GM21576 (cell line): Measurements from ENCODE around the gene GRAMD1B.

Experiments
- ATAC-seq: cut with Tn5 transposase; IDR thresholded peaks from one replicate; pipeline ENCODE4 v1.9.1; 2021; ENCODE audit warnings: mild to moderate bottlenecking, moderate library complexity; ENCODE audit not compliant: unreplicated experiment

Gene GRAMD1B

GRCh38 chr11:123584737-123585136, 154.7 kb downstream of the GRAMD1B start:
- no peak for ATAC-seq

- no peak for ATAC-seq
Observed at GRCh38 chr11:123585206-123585605, 155.1 kb downstream of the GRAMD1B start.

- no peak for ATAC-seq
Observed at GRCh38 chr11:123585706-123586105, 155.6 kb downstream of the GRAMD1B start.

GRCh38 chr11:123586568-123586967, 156.5 kb downstream of the GRAMD1B start:
- no peak for ATAC-seq

- no peak for ATAC-seq
Observed at GRCh38 chr11:123587044-123587443, 157.0 kb downstream of the GRAMD1B start.

GRCh38 chr11:123587559-123587958, 157.5 kb downstream of the GRAMD1B start:
- ATAC-seq: no peak

- no peak for ATAC-seq
Observed at GRCh38 chr11:123588117-123588863, 158.2 kb downstream of the GRAMD1B start.

GRCh38 chr11:123588864-123589262, 158.8 kb downstream of the GRAMD1B start:
- no peak for ATAC-seq

GRCh38 chr11:123590296-123590912, 160.3 kb downstream of the GRAMD1B start:
- ATAC-seq: no peak

- ATAC-seq: no peak
Observed at GRCh38 chr11:123593570-123593969, 163.5 kb downstream of the GRAMD1B start.

DNA sequence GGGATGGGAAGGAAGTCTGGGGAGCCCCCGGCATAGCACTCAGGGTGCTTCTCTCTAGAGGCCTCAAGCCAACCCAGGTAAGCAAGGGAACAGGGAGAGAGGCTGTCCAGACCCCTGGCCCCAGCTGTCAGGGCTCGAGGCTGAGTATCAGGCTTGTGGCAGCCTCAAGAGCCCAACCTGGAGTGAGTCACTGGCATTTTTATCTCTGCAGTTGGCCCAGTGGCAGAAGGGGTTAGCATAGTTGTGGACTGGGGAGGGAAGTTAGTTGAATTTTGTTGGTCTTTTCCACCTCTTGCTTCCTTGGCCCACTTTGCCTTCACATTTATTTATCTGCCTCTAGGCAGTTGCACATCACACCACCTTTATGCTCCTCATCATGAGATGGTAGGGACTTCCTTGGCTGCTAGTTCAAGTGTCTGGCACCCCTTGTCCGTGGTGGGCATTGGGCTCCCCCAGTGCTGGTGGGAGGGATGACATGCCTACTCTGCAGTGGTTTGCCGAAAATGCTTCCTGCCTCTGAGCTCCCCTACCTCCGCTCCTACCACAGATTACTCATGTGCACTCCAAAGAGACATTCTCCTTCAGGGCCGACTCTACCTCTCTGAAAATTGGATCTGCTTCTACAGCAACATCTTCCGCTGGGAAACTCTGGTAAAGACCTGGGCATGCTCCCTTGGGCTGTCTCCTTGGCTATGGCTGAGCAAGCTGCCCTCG, 164.3 kb downstream of the GRAMD1B start:
- ATAC-seq: no peak

- no peak for ATAC-seq
Observed at GRCh38 chr11:123594921-123595320, 164.9 kb downstream of the GRAMD1B start.

DNA sequence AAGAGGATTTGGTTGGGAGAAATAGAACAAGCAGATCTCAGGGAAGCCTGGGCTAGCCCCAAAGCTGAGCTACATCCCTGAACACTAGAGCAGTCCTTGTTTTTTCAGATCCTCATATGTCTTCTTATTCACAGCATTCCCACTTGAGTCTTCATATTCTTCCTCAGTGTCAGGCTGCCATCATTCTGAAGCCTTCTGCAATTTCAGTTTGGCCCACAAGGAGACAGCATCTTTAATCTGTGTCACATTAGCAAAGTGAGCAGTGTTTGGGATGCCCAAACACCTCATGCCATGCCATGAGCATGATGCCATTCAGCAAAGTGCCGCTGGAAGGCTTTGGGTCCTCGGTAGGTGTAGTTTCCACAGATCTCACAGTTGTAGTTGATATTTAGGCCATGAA, 167.8 kb downstream of the GRAMD1B start:
- no peak for ATAC-seq

GRCh38 chr11:123601136-123601535, 171.1 kb downstream of the GRAMD1B start:
- ATAC-seq: no peak

DNA sequence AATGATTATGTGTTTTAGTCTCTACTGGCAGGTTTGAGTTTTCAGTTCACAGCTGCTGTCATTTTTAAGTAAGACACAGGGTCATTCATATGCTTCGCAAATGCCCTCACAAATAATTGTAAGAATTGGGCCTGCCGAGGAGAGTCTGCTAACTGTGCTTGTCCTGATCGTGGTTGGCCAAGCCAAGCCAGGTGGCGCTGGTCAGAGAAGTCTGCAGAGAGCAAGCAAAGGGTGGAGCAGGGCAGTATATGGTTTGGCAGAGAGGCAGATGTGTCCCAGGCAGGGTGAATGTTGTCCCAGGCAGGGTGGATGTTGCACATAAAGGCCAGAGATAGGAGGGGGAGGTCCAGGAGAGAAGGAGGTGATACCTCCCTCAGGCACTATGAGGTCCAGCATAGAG, 171.7 kb downstream of the GRAMD1B start:
- no peak for ATAC-seq

- ATAC-seq: no peak
Observed at GRCh38 chr11:123603666-123604065, 173.6 kb downstream of the GRAMD1B start.

DNA sequence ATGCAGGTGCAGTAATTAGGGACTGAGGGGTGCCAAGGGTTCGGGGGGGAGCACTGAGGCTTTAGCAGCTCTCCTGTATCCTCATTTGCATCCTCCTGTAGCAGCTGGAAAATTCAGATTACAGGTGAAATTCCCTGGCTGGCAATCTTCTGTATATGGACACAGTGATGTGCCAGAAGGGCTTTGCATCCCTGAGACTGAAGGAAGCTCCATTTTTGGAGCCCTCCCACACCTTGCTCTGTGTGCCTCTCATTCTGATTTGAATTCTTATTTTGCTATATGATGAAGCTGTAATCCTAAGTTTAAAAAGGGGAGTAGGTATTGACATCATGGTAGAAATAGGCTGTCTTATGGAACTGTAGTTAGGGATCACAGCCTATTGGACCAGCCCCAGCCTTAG, 177.7 kb downstream of the GRAMD1B start:
- ATAC-seq: no peak

GRCh38 chr11:123608371-123608770, 178.3 kb downstream of the GRAMD1B start:
- no peak for ATAC-seq

DNA sequence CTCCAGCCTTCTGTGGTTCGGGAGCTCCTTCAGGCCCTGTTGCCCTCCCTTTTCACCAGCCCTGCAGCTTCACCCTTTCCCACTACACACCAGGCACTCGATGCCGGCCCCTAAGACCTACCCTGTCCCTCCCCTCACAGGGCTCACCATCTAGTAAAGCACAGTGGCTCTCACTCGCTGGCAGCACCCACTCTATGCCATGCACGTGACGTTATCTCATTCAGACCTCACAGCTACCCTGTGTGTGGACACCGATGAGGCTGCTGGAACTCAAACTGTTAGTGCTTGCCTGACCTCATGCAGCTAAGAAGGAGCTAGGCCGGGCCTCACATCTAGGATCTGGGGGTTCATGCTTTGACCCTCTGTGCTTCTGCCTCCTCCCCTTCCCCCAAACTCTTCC, 178.9 kb downstream of the GRAMD1B start:
- no peak for ATAC-seq

- no peak for ATAC-seq
Observed at GRCh38 chr11:123611698-123612097, 181.6 kb downstream of the GRAMD1B start.

DNA sequence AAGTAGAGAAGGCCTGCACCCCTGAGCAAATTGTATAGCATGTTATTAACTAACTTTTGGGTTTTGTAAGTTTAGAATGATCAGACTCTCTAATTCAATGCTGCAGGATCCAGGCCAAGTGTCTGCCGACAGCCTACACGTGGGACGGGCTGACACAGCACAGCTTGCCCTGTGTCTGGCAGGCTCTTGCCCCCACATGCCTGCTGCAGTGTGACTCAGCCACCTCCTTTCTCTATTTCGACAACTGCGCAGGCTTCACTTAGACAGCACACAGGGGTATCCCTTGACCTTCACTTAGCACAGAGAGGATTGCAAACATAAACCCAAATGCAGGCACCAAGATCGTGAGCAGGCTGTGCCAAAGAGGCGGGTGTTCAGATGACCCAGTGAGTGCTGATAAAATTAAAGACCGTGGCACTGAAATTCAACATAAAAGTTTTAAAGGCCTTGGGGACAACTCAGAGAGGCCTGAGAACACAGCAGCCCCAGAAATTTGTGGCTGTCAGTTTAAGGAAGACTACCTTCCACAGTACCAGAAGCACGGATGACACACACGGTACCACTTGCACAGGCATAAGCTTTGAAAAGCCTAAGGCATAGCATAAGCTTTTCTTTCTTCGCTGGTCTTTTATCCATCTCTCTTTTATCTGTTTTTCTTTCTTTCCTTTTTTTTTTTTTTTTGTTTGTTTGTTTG, 186.6 kb downstream of the GRAMD1B start:
- ATAC-seq: no peak
